ENCODE measurements around the gene RREB1.

DNA sequence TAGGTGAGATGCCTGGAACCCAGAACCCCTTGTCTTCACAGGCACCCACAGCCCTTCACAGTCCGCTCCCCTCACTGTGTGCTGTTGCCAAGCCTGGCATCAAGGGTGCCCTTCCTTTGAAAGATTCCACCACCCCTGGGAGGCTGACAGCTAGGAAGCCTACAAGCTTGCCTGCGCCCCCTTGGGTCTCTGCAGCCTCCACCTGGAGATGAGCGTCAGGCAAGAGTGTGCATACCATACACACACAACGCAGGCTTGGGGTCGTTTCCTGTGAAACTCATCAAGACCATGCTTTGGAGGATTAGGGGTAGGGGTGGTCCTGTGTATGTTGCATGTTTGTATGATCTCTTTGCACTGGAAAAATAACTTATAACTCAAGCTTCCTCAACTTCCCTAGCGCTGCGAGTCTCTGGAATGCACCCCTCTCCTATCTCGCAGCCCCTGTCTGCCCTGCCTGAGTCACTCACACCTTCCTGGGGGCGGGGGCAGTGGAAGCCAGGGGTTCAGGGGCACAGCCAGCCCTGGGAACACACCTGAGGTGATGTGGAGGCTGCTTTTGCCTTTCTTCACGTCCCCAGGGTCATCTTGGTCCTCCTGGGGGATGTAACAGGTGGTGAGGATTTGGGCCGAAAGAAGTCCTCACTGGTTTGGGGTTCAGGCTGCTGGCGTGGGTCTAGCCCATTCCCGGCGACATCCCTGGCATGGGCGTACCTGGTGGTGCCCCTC lies 138.1 kb downstream of the RREB1 start:
- TF ChIP-seq, protein P1, sequence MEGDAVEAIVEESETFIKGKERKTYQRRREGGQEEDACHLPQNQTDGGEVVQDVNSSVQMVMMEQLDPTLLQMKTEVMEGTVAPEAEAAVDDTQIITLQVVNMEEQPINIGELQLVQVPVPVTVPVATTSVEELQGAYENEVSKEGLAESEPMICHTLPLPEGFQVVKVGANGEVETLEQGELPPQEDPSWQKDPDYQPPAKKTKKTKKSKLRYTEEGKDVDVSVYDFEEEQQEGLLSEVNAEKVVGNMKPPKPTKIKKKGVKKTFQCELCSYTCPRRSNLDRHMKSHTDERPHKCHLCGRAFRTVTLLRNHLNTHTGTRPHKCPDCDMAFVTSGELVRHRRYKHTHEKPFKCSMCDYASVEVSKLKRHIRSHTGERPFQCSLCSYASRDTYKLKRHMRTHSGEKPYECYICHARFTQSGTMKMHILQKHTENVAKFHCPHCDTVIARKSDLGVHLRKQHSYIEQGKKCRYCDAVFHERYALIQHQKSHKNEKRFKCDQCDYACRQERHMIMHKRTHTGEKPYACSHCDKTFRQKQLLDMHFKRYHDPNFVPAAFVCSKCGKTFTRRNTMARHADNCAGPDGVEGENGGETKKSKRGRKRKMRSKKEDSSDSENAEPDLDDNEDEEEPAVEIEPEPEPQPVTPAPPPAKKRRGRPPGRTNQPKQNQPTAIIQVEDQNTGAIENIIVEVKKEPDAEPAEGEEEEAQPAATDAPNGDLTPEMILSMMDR (IDR thresholded peaks at IDR 0.05), result no peak
- no peak for TF ChIP-seq POLR2A (IDR thresholded peaks at IDR 0.05)

All from lower leg skin (tissue), 3 donors.